HepG2 (cell line): Measurements from ENCODE around the gene ADGRG6. TPM values are rescaled to one million over a fixed set of nuclear protein-coding genes. Genes with fewer than 3 reads are reported as not detected.
A peak's percentile ranks its signal among the peaks of the same experiment; 100 is the strongest.

Experiments
- CAMTA2 ChIP-seq: sonication (generic); formaldehyde crosslinking; IDR thresholded peaks from 2 replicates; pipeline ENCODE4 v1.4.0; 2020; ENCODE audit warnings: mild to moderate bottlenecking, missing genetic modification reagents, borderline replicate concordance
- CCAR2 ChIP-seq: fragments of 200-400 bp; formaldehyde crosslinking; optimal IDR thresholded peaks from 2 replicates; pipeline ENCODE3; 2018; ENCODE audit warnings: low read depth, mild to moderate bottlenecking, low read length, moderate library complexity
- ERF ChIP-seq: IDR thresholded peaks from 2 replicates; pipeline ENCODE4 v1.6.1; 2018; ENCODE audit warnings: missing biosample characterization, missing genetic modification reagents
- GABPA ChIP-seq, 2 experiments: IDR thresholded peaks; 2 replicates each; pipeline ENCODE4 v1.6.1; 2011 to 2016; ENCODE audit warnings: low read depth in 2 of 2, low read length in 1 of 2, missing biosample characterization in 1 of 2, missing genetic modification characterization in 1 of 2
- POGZ ChIP-seq: sonication (generic); formaldehyde crosslinking; IDR thresholded peaks from 2 replicates; pipeline ENCODE4 v1.4.0; 2020; ENCODE audit warnings: mild to moderate bottlenecking, missing genetic modification reagents
- REL ChIP-seq: sonication (generic); formaldehyde crosslinking; conservative IDR thresholded peaks from 2 replicates; pipeline ENCODE4 v1.8.0; 2022; ENCODE audit warnings: mild to moderate bottlenecking, missing genetic modification reagents, moderate library complexity
- TOE1 ChIP-seq: sonication (generic); formaldehyde crosslinking; IDR thresholded peaks from 2 replicates; pipeline ENCODE4 v1.4.0; 2020; ENCODE audit warnings: mild to moderate bottlenecking, missing genetic modification reagents
- ZFP90 ChIP-seq: sonication (generic); formaldehyde crosslinking; IDR thresholded peaks from 2 replicates; pipeline ENCODE4 v1.8.0; 2022; ENCODE audit warnings: missing genetic modification reagents, mild to moderate bottlenecking, inconsistent platforms, borderline replicate concordance
- ZNF20 ChIP-seq: sonication (generic); formaldehyde crosslinking; IDR thresholded peaks from 2 replicates; pipeline ENCODE4 v1.4.0; 2020; ENCODE audit warnings: mild to moderate bottlenecking, moderate library complexity, missing genetic modification reagents
- ZNF296 ChIP-seq: sonication (generic); formaldehyde crosslinking; conservative IDR thresholded peaks from 2 replicates; pipeline ENCODE4 v1.5.0; 2020; ENCODE audit warnings: mild to moderate bottlenecking, missing genetic modification reagents
- ZNF329 ChIP-seq: sonication (generic); formaldehyde crosslinking; IDR thresholded peaks from 2 replicates; pipeline ENCODE4 v1.9.0; 2021; ENCODE audit warnings: low read depth, mild to moderate bottlenecking, missing genetic modification reagents
- ZNF468 ChIP-seq: sonication (generic); formaldehyde crosslinking; IDR thresholded peaks from 2 replicates; pipeline ENCODE4 v1.8.0; 2022; ENCODE audit warnings: mild to moderate bottlenecking, moderate library complexity, missing genetic modification reagents
- polyA plus RNA-seq, 8 experiments: library from polyadenylated mRNA; depleted of rRNA in 3 of 8; stranded (reverse) in 7 of 8; unstranded in 1 of 8; fragments of >200 nt; fragmentation: Illumina TruSeq in 4 of 8; extraction: Trizol in 4 of 8; gene quantifications; 2 replicates each; pipeline versions ENCODE4 v1.2.1 to v1.2.3, GENCODE V29; 2011 to 2016; ENCODE audit warnings: low read depth in 4 of 8, missing spikeins in 1 of 8, mixed read lengths in 1 of 8; ENCODE audit not compliant: insufficient read depth in 1 of 8
- total RNA-seq, 5 experiments: library from RNA; depleted of rRNA; stranded (reverse); fragments of >200 nt; fragmentation: Illumina TruSeq; extraction: Trizol; gene quantifications; 2 replicates each; pipeline ENCODE4 v1.2.3, GENCODE V29; 2016; ENCODE audit warnings: low read depth in 1 of 5
- TF ChIP-seq, protein P1 (sequence below): sonication (generic); formaldehyde crosslinking; IDR thresholded peaks from 2 replicates; pipeline ENCODE4 v1.9.0; 2021; ENCODE audit warnings: mild to moderate bottlenecking, missing genetic modification reagents
- TF ChIP-seq, protein P2 (sequence below): sonication (generic); formaldehyde crosslinking; IDR thresholded peaks from 2 replicates; pipeline ENCODE4 v1.4.0; 2020; ENCODE audit warnings: missing genetic modification reagents
- TF ChIP-seq, protein P3 (sequence below): sonication (generic); formaldehyde crosslinking; IDR thresholded peaks from 2 replicates; pipeline ENCODE4 v1.5.1; 2020; ENCODE audit warnings: missing genetic modification reagents, mild to moderate bottlenecking, borderline replicate concordance
- TF ChIP-seq, protein P4 (sequence below): sonication (generic); formaldehyde crosslinking; IDR thresholded peaks from 2 replicates; pipeline ENCODE4 v1.8.0; 2022; ENCODE audit warnings: mild to moderate bottlenecking, missing genetic modification reagents; ENCODE audit not compliant: insufficient replicate concordance

Gene ADGRG6
- total and polyA plus RNA-seq, 2 of the 13 experiments (the other 11 are each of a cell fraction or from before 2014, with no cell fraction given), result 129 to 249 TPM

DNA sequence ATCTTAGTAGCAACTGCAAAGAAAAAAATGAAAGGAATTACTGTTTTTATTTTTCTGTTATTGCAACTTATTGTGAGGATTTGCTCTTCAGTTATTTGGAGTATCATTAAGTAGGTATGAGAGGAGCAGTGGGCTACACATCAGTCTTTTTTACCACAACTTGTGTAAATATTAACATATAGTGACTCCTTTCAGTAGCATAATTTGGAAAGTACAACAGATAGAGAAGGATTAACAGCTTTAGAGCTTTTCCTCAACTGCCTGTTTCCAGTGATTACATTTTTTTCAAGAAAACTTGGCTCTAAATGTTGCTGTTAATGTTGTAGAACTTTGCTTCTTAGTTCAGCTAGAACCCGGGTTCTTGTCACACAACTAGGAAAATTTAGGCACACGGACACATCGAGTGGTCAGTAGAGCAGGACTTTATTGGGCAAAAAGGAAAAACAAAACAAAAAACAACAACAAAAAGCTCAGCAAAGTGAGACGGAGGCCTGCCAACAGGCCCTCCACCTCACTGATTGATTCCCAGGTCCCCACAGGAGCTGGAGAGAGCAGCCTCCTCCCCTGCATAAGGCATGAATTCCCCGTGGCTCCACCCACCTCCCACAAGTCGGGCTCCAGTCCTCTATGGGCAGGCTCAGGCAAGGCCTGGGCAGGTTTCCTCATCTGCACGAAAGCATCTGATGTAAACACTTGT is 75.1 kb downstream of the ADGRG6 start (continued):
- TF ChIP-seq REL (CRISPR knock-in tag), result no peak
- TF ChIP-seq ERF (CRISPR knock-in tag), result peak; percentile 65; the same call in 1 of the 2 replicates
- TF ChIP-seq POGZ, result 0 out of 2 replicates have a peak, but pooled peaks have one; percentile 2
- TF ChIP-seq ZFP90 (CRISPR knock-in tag), result peak; percentile 74; the same call in 1 of the 2 replicates
- TF ChIP-seq ZNF468 (CRISPR knock-in tag), result no peak
- TF ChIP-seq, protein P1, sequence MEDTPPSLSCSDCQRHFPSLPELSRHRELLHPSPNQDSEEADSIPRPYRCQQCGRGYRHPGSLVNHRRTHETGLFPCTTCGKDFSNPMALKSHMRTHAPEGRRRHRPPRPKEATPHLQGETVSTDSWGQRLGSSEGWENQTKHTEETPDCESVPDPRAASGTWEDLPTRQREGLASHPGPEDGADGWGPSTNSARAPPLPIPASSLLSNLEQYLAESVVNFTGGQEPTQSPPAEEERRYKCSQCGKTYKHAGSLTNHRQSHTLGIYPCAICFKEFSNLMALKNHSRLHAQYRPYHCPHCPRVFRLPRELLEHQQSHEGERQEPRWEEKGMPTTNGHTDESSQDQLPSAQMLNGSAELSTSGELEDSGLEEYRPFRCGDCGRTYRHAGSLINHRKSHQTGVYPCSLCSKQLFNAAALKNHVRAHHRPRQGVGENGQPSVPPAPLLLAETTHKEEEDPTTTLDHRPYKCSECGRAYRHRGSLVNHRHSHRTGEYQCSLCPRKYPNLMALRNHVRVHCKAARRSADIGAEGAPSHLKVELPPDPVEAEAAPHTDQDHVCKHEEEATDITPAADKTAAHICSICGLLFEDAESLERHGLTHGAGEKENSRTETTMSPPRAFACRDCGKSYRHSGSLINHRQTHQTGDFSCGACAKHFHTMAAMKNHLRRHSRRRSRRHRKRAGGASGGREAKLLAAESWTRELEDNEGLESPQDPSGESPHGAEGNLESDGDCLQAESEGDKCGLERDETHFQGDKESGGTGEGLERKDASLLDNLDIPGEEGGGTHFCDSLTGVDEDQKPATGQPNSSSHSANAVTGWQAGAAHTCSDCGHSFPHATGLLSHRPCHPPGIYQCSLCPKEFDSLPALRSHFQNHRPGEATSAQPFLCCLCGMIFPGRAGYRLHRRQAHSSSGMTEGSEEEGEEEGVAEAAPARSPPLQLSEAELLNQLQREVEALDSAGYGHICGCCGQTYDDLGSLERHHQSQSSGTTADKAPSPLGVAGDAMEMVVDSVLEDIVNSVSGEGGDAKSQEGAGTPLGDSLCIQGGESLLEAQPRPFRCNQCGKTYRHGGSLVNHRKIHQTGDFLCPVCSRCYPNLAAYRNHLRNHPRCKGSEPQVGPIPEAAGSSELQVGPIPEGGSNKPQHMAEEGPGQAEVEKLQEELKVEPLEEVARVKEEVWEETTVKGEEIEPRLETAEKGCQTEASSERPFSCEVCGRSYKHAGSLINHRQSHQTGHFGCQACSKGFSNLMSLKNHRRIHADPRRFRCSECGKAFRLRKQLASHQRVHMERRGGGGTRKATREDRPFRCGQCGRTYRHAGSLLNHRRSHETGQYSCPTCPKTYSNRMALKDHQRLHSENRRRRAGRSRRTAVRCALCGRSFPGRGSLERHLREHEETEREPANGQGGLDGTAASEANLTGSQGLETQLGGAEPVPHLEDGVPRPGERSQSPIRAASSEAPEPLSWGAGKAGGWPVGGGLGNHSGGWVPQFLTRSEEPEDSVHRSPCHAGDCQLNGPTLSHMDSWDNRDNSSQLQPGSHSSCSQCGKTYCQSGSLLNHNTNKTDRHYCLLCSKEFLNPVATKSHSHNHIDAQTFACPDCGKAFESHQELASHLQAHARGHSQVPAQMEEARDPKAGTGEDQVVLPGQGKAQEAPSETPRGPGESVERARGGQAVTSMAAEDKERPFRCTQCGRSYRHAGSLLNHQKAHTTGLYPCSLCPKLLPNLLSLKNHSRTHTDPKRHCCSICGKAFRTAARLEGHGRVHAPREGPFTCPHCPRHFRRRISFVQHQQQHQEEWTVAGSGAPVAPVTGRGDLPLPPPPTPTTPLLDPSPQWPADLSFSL, result no peak
- no peak for TF ChIP-seq ZNF20 (CRISPR knock-in tag)
- TF ChIP-seq, protein P2, sequence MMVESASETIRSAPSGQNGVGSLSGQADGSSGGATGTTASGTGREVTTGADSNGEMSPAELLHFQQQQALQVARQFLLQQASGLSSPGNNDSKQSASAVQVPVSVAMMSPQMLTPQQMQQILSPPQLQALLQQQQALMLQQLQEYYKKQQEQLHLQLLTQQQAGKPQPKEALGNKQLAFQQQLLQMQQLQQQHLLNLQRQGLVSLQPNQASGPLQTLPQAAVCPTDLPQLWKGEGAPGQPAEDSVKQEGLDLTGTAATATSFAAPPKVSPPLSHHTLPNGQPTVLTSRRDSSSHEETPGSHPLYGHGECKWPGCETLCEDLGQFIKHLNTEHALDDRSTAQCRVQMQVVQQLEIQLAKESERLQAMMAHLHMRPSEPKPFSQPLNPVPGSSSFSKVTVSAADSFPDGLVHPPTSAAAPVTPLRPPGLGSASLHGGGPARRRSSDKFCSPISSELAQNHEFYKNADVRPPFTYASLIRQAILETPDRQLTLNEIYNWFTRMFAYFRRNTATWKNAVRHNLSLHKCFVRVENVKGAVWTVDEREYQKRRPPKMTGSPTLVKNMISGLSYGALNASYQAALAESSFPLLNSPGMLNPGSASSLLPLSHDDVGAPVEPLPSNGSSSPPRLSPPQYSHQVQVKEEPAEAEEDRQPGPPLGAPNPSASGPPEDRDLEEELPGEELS (CRISPR knock-in tag), result peak; percentile 58; the same call in 1 of the 2 replicates
- TF ChIP-seq, protein P3, sequence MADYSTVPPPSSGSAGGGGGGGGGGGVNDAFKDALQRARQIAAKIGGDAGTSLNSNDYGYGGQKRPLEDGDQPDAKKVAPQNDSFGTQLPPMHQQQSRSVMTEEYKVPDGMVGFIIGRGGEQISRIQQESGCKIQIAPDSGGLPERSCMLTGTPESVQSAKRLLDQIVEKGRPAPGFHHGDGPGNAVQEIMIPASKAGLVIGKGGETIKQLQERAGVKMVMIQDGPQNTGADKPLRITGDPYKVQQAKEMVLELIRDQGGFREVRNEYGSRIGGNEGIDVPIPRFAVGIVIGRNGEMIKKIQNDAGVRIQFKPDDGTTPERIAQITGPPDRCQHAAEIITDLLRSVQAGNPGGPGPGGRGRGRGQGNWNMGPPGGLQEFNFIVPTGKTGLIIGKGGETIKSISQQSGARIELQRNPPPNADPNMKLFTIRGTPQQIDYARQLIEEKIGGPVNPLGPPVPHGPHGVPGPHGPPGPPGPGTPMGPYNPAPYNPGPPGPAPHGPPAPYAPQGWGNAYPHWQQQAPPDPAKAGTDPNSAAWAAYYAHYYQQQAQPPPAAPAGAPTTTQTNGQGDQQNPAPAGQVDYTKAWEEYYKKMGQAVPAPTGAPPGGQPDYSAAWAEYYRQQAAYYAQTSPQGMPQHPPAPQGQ, result no peak
- TF ChIP-seq, protein P4, sequence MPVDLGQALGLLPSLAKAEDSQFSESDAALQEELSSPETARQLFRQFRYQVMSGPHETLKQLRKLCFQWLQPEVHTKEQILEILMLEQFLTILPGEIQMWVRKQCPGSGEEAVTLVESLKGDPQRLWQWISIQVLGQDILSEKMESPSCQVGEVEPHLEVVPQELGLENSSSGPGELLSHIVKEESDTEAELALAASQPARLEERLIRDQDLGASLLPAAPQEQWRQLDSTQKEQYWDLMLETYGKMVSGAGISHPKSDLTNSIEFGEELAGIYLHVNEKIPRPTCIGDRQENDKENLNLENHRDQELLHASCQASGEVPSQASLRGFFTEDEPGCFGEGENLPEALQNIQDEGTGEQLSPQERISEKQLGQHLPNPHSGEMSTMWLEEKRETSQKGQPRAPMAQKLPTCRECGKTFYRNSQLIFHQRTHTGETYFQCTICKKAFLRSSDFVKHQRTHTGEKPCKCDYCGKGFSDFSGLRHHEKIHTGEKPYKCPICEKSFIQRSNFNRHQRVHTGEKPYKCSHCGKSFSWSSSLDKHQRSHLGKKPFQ, result no peak
- TF ChIP-seq TOE1, result no peak
- no peak for TF ChIP-seq GABPA (IDR thresholded peaks at IDR 0.05; ENCODE audit: low read depth, low read length)
- TF ChIP-seq GABPA (CRISPR knock-in tag; IDR thresholded peaks at IDR 0.05; ENCODE audit: low read depth), result no peak
- TF ChIP-seq CAMTA2 (CRISPR knock-in tag), result no peak
- TF ChIP-seq ZNF296 (CRISPR knock-in tag), result no peak
- TF ChIP-seq ZNF329 (CRISPR knock-in tag), result no peak
- no peak for TF ChIP-seq CCAR2
